Heart right ventricle (tissue), 16 donors: ENCODE measurements around the gene MYH11. TPM values are rescaled to one million over a fixed set of nuclear protein-coding genes. Genes with fewer than 3 reads are reported as not detected.

Experiments used
- ATAC-seq, 8 donors: fragments of 200-7000 bp; cut with Tn5 transposase; one replicate each; pipeline ENCODE4 v1.9.1; 2020; ENCODE audit warnings: mild to moderate bottlenecking in 8 of 8, moderate library complexity in 8 of 8, moderate number of reproducible peaks in 1 of 8
- DNase-seq, 2 donors: peaks; one replicate each; pipeline ENCODE4 v3.0.0-alpha.2; 2020
- H3K27ac ChIP-seq, 10 donors: fragments of 200-600 bp; sonication (generic) in 2 of 10; one replicate each; pipeline versions ENCODE4 v1.5.0 to v1.8.0; 2020 to 2022; ENCODE audit warnings: mild to moderate bottlenecking in 3 of 10
- H3K27me3 ChIP-seq, 7 donors: fragments of 200-600 bp; one replicate each; pipeline ENCODE4 v1.8.0; 2021 to 2022; ENCODE audit warnings: mild to moderate bottlenecking in 2 of 7
- H3K36me3 ChIP-seq, 9 donors: fragments of 200-600 bp; sonication (generic) in 1 of 9; one replicate each; pipeline versions ENCODE4 v1.5.0 to v1.8.0; 2020 to 2022; ENCODE audit warnings: mild to moderate bottlenecking in 2 of 9
- H3K4me1 ChIP-seq, 9 donors: fragments of 200-600 bp; sonication (generic) in 1 of 9; one replicate each; pipeline versions ENCODE4 v1.5.0 to v1.8.0; 2020 to 2022; ENCODE audit warnings: mild to moderate bottlenecking in 4 of 9
- H3K4me3 ChIP-seq, 10 donors: fragments of 200-600 bp; sonication (generic) in 2 of 10; one replicate each; pipeline versions ENCODE4 v1.5.0 to v1.8.0; 2020 to 2022; ENCODE audit warnings: mild to moderate bottlenecking in 7 of 10, moderate library complexity in 2 of 10
- H3K9me3 ChIP-seq, 11 donors: fragments of 200-600 bp in 10 of 11; sonication (generic) in 2 of 11; one replicate each; pipeline versions ENCODE4 v1.5.0 to v1.8.0; 2013 to 2022; ENCODE audit warnings: mild to moderate bottlenecking in 2 of 11, control low read depth in 1 of 11, moderate library complexity in 1 of 11
- CTCF ChIP-seq, 9 donors: fragments of 200-600 bp; sonication (generic) in 2 of 9; IDR thresholded peaks; one replicate each; pipeline versions ENCODE4 v1.5.0 to v1.8.0; 2021 to 2022; ENCODE audit warnings: antibody characterized with exemption in 9 of 9, mild to moderate bottlenecking in 5 of 9, moderate library complexity in 1 of 9
- WGBS, 2 donors: extraction: QIAGEN DNeasy Blood & Tissue Kit; methylation state at CpG; one replicate each; pipeline ENCODE4 v1.1.7; 2013; ENCODE audit warnings: inconsistent platforms in 1 of 2; 5-methylcytosine and 5-hydroxymethylcytosine counted together
- intact Hi-C, 10 donors: fragments of 100-400 bp; cut with DNase I; formaldehyde crosslinking; loops; one replicate each; pipeline versions ENCODE4 v1.11.1 to v1.14.2; 2022
- polyA plus RNA-seq, 2 donors: library from polyadenylated mRNA; stranded (reverse); fragments of 200-250 nt; gene quantifications; one replicate each; pipeline ENCODE4 v1.2.3, GENCODE V29; 2013
- total RNA-seq, 10 donors: library from RNA; stranded (reverse); fragmentation: NEBNext Ultra II Directional in 3 of 10; extraction: Animal tissue kit (Norgen Biotek cat#: 25700) in 3 of 10; gene quantifications; one replicate each; pipeline versions ENCODE4 v1.2.1 to v1.2.4, GENCODE V29; 2021 to 2023
- donor health status: Arrhythmogenic right ventricular cardiomyopathy.
- donor health status: ischemic (EF 13 %, LVEDD 7.1; RV severe dilation, severe dysfunction).
- donor health status: healthy with polysubstance abuse.
- donor health status: DM: no; HTN: yes; CAD: no.
- donor health status: DM: no; HTN: no; CAD: no.
- donor health status: ischemic (EF 25% LVEDD 6.9; RV normal size, moderate dysfunction).
- donor health status: ischemic (EF 25% LVEDD 5.7; RV mildly dilated, moderate dysfunction).
- donor health status: healthy.
- donor health status: DM: yes; HTN: yes; CAD: no.
- donor health status: Ischemic cardiomyopathy.
- donor health status: ischemic (EF 35%, LVEDD 5.7; RV mildly dilated, moderate dysfunction).
- donor health status: nonischemic (EF 11% LVEDD 7.7; RV severe dilation, severe dysfunction).
- donor health status: DM: yes; HTN: yes; CAD: no.
- donor health status: PGD.
- donor health status: ischemic (EF 29% LVEDD 5.4; RV normal size, mild dysfunction).
- donor health status: nonischemic (EF 23%, LVEDD 6.1; RV moderate dilation, normal function).

Gene MYH11
- total and polyA plus RNA-seq, 12 donors = 9.8 to 46.7 (median 23.5) TPM

GRCh38 chr16:15803618-15804017 lies 53.2 kb downstream of the MYH11 start:
- Histone ChIP-seq H3K36me3 (no peaks in the 10 kb centered on the region), H3K9me3 (no peaks in the 10 kb centered on the region), H3K4me3 (no peak overlapping the region), H3K4me1 (peaks cover 0 to 14% (median 3%) of the 10 kb centered on the region in 9 donors), H3K27me3 (peaks cover 0 to 20% (median 16%) of the 10 kb centered on the region in 7 donors), H3K27ac (no peak overlapping the region)
- TF ChIP-seq CTCF (IDR thresholded peaks at IDR 0.05) = no peak
- intact Hi-C loops = no loop called here
- no peak for DNase-seq
- ATAC-seq = no peak
- WGBS, 2 donors = 80% methylated on average over 9 of the region's 9 CpGs

- Histone ChIP-seq H3K4me1 (no peaks in the 10 kb centered on the region), H3K36me3 (no peaks in the 10 kb centered on the region), H3K9me3 (peaks cover 0 to 15% (median 7%) of the 10 kb centered on the region in 11 donors), H3K27ac (no peak overlapping the region), H3K4me3 (no peak overlapping the region), H3K27me3 (no peaks in the 10 kb centered on the region)
- no peak for TF ChIP-seq CTCF (IDR thresholded peaks at IDR 0.05)
- intact Hi-C loops = no loop called here
- ATAC-seq (no peak), DNase-seq (no peak)
- 88 to 93% methylated on average over 4 of the region's 4 CpGs for WGBS, 2 donors
These were observed 56.9 kb downstream of the MYH11 start for GRCh38 chr16:15799851-15800495.

- H3K27me3 ChIP-seq = no peaks in the 10 kb centered on the region
- intact Hi-C loops = no loop called here
- no peak for TF ChIP-seq CTCF (IDR thresholded peaks at IDR 0.05)
- H3K9me3 ChIP-seq = peaks cover 0 to 15% (median 7%) of the 10 kb centered on the region in 11 donors
- 72 to 73% methylated on average over 5 of the region's 5 CpGs for whole genome bisulfite sequencing, 2 donors
- ATAC-seq (no peak), DNase-seq (no peak)
- no peaks in the 10 kb centered on the region for H3K36me3 ChIP-seq
- H3K4me1 ChIP-seq = peaks cover 0 to 9% (median 0%) of the 10 kb centered on the region in 9 donors
- H3K27ac ChIP-seq = no peak overlapping the region
- H3K4me3 ChIP-seq = no peak overlapping the region
These were observed 58.2 kb downstream of the MYH11 start for GRCh38 chr16:15798671-15799070.

- DNase-seq = no peak
- no peak for ATAC-seq
- Histone ChIP-seq H3K36me3 (no peaks in the 10 kb centered on the region), H3K4me1 (peaks cover 0 to 14% (median 0%) of the 10 kb centered on the region in 9 donors), H3K9me3 (peaks cover 0 to 15% (median 7%) of the 10 kb centered on the region in 11 donors), H3K4me3 (no peak overlapping the region), H3K27ac (no peak overlapping the region), H3K27me3 (no peaks in the 10 kb centered on the region)
- no peak for TF ChIP-seq CTCF (IDR thresholded peaks at IDR 0.05)
- intact Hi-C loops = no loop called here
These were observed 59.9 kb downstream of the MYH11 start for GRCh38 chr16:15796885-15797284.
